Ramos (cell line): ENCODE data around the gene BCL7A.
"Not testable (repeated sequence)": the region's sequence is repeated elsewhere in the genome, so short reads cannot be mapped to it uniquely, and the experiment has no call there.

ENCODE experiments used
- in situ Hi-C: fragments of 300-500 bp; cut with MboI; formaldehyde crosslinking; loops from one replicate; pipeline ENCODE4 v1.14.3; 2022; ENCODE audit warnings: low sequenced_read_pairs; ENCODE audit not compliant: unreplicated experiment

The BCL7A gene

GRCh38 chr12:122021822-122022392 lies at the start of gene BCL7A:
BCL7A (plus strand) TSS chr12:122021884; CDS start chr12:122022092, 208 bp downstream.
- in situ Hi-C loops: loop anchor here (25.0 kb wide), 1 partner anchor 1115 kb away; no protein-coding TSS in a partner anchor

GRCh38 chr12:121974026-121974985 lies 47.4 kb upstream of the BCL7A start:
- in situ Hi-C loops: no loop called here

- in situ Hi-C loops: no loop called here
Observed at GRCh38 chr12:121975021-121975420, 46.7 kb upstream of the BCL7A start.

- in situ Hi-C loops: no loop called here
Observed at GRCh38 chr12:121976950-121977349, 44.7 kb upstream of the BCL7A start.

GRCh38 chr12:121980191-121980891 lies 41.3 kb upstream of the BCL7A start:
- in situ Hi-C loops: loop anchor here (5.0 kb wide), 1 partner anchor 47 kb away; no protein-coding TSS in a partner anchor

- in situ Hi-C loops: loop anchor here (5.0 kb wide), 1 partner anchor 46 kb away; no protein-coding TSS in a partner anchor
Observed at GRCh38 chr12:121980892-121981272, 40.8 kb upstream of the BCL7A start.

GRCh38 chr12:121981456-121981855 lies 40.2 kb upstream of the BCL7A start:
- in situ Hi-C loops: loop anchor here (5.0 kb wide), 1 partner anchor 46 kb away; no protein-coding TSS in a partner anchor

GRCh38 chr12:121982950-121983349 lies 38.7 kb upstream of the BCL7A start:
- in situ Hi-C loops: loop anchor here (5.0 kb wide), 1 partner anchor 44 kb away; no protein-coding TSS in a partner anchor

GRCh38 chr12:121983536-121984210 lies 38.0 kb upstream of the BCL7A start:
- in situ Hi-C loops: loop anchor here (5.0 kb wide), 1 partner anchor 44 kb away; no protein-coding TSS in a partner anchor

GRCh38 chr12:121986489-121987245 lies 35.0 kb upstream of the BCL7A start:
- in situ Hi-C loops: no loop called here

- in situ Hi-C loops: not testable (repeated sequence)
Observed at GRCh38 chr12:121988519-121988918, 33.2 kb upstream of the BCL7A start.

GRCh38 chr12:121989276-121990113 lies 32.2 kb upstream of the BCL7A start:
- in situ Hi-C loops: no loop called here

- in situ Hi-C loops: no loop called here
Observed at GRCh38 chr12:121990114-121990647, 31.5 kb upstream of the BCL7A start.

- in situ Hi-C loops: no loop called here
Observed at GRCh38 chr12:121990692-121991603, 30.7 kb upstream of the BCL7A start.

GRCh38 chr12:121992059-121992879 lies 29.4 kb upstream of the BCL7A start:
- in situ Hi-C loops: no loop called here
